Measurements from ENCODE around the gene SNAPC4.
"Not testable (repeated sequence)": the region's sequence is repeated elsewhere in the genome, so short reads cannot be mapped to it uniquely, and the experiment has no call there.

SNAPC4 gene

GRCh38 chr9:136407911-136408310 is 7.9 kb upstream of the SNAPC4 start:
- DNase-seq (ENCODE audit: low read depth): no peak

- not testable (repeated sequence) for DNase-seq (ENCODE audit: low read depth)
Measured at GRCh38 chr9:136407061-136407460, 7.1 kb upstream of the SNAPC4 start.

- DNase-seq (ENCODE audit: low read depth): not testable (repeated sequence)
Measured at GRCh38 chr9:136405904-136406303, 5.9 kb upstream of the SNAPC4 start.

- no peak for DNase-seq (ENCODE audit: low read depth)
Measured at GRCh38 chr9:136405481-136405880, 5.5 kb upstream of the SNAPC4 start.

- no peak for DNase-seq (ENCODE audit: low read depth)
Measured at GRCh38 chr9:136404801-136405136, 4.8 kb upstream of the SNAPC4 start.

GRCh38 chr9:136403915-136404800 is 4.2 kb upstream of the SNAPC4 start:
- no peak for DNase-seq (ENCODE audit: low read depth)

GRCh38 chr9:136403538-136403914 is 3.6 kb upstream of the SNAPC4 start:
- DNase-seq (ENCODE audit: low read depth): peak; percentile 61

GRCh38 chr9:136402067-136402466 is 2.1 kb upstream of the SNAPC4 start:
- DNase-seq (ENCODE audit: low read depth): no peak

- no peak for DNase-seq (ENCODE audit: low read depth)
Measured at GRCh38 chr9:136401173-136401922, 1.4 kb upstream of the SNAPC4 start.

GRCh38 chr9:136399176-136400037 is 563 bp downstream of the SNAPC4 start:
- peak; percentile 27 for DNase-seq (ENCODE audit: low read depth)

- no peak for DNase-seq (ENCODE audit: low read depth)
Measured at GRCh38 chr9:136398286-136398685, 1.7 kb downstream of the SNAPC4 start.

- DNase-seq (ENCODE audit: low read depth): no peak
Measured at GRCh38 chr9:136397643-136398042, 2.3 kb downstream of the SNAPC4 start.

GRCh38 chr9:136396219-136396515 is 3.8 kb downstream of the SNAPC4 start:
- no peak for DNase-seq (ENCODE audit: low read depth)

GRCh38 chr9:136395345-136396218 is 4.4 kb downstream of the SNAPC4 start:
- no peak for DNase-seq (ENCODE audit: low read depth)

- no peak for DNase-seq (ENCODE audit: low read depth)
Measured at GRCh38 chr9:136395020-136395340, 5.0 kb downstream of the SNAPC4 start.

- no peak for DNase-seq (ENCODE audit: low read depth)
Measured at GRCh38 chr9:136394312-136395019, 5.5 kb downstream of the SNAPC4 start.

GRCh38 chr9:136393531-136393930 is 6.4 kb downstream of the SNAPC4 start:
- DNase-seq (ENCODE audit: low read depth): no peak

- no peak for DNase-seq (ENCODE audit: low read depth)
Measured at GRCh38 chr9:136392538-136393449, 7.2 kb downstream of the SNAPC4 start.

- DNase-seq (ENCODE audit: low read depth): no peak
Measured at GRCh38 chr9:136391737-136392537, 8.0 kb downstream of the SNAPC4 start.
